HG03045 (cell line): ENCODE data around the gene TRDN.

Source experiments
- ATAC-seq: cut with Tn5 transposase; IDR thresholded peaks from one replicate; pipeline ENCODE4 v1.9.1; 2021; ENCODE audit warnings: mild to moderate bottlenecking, moderate library complexity; ENCODE audit not compliant: unreplicated experiment

Gene TRDN

GRCh38 chr6:123418071-123418470 lies 218.7 kb downstream of the TRDN start:
- ATAC-seq: no peak

GRCh38 chr6:123417535-123417934 lies 219.2 kb downstream of the TRDN start:
- no peak for ATAC-seq

GRCh38 chr6:123415844-123416468 lies 220.8 kb downstream of the TRDN start:
- peak; percentile 88 for ATAC-seq

GRCh38 chr6:123404975-123405374 lies 231.8 kb downstream of the TRDN start:
- ATAC-seq: no peak

GRCh38 chr6:123402052-123402451 lies 234.7 kb downstream of the TRDN start:
- peak; percentile 86 for ATAC-seq

GRCh38 chr6:123398072-123398471 lies 238.7 kb downstream of the TRDN start:
- ATAC-seq: no peak

- no peak for ATAC-seq
These were observed 243.4 kb downstream of the TRDN start for GRCh38 chr6:123393331-123393730.

- no peak for ATAC-seq
These were observed 253.0 kb downstream of the TRDN start for GRCh38 chr6:123383718-123384117.

GRCh38 chr6:123380257-123380656 lies 256.5 kb downstream of the TRDN start:
- no peak for ATAC-seq

- ATAC-seq: no peak
These were observed 264.0 kb downstream of the TRDN start for GRCh38 chr6:123372737-123373136.

GRCh38 chr6:123363912-123364311 lies 272.8 kb downstream of the TRDN start:
- no peak for ATAC-seq

GRCh38 chr6:123360359-123360758 lies 276.4 kb downstream of the TRDN start:
- no peak for ATAC-seq

- no peak for ATAC-seq
These were observed 284.0 kb downstream of the TRDN start for GRCh38 chr6:123352705-123353104.

GRCh38 chr6:123352279-123352678 lies 284.5 kb downstream of the TRDN start:
- no peak for ATAC-seq

- ATAC-seq: no peak
These were observed 292.9 kb downstream of the TRDN start for GRCh38 chr6:123343836-123344235.

- no peak for ATAC-seq
These were observed 298.4 kb downstream of the TRDN start for GRCh38 chr6:123338394-123338793.

GRCh38 chr6:123333000-123333756 lies 303.6 kb downstream of the TRDN start:
- ATAC-seq: no peak

GRCh38 chr6:123332070-123332469 lies 304.7 kb downstream of the TRDN start:
- ATAC-seq: no peak

GRCh38 chr6:123329337-123329736 lies 307.4 kb downstream of the TRDN start:
- no peak for ATAC-seq

GRCh38 chr6:123323452-123324329 lies 313.1 kb downstream of the TRDN start:
- no peak for ATAC-seq

GRCh38 chr6:123321020-123321419 lies 315.7 kb downstream of the TRDN start:
- no peak for ATAC-seq
